ENCODE data around the gene POC1B. TPM values are rescaled to one million over a fixed set of nuclear protein-coding genes. Genes with fewer than 3 reads are reported as not detected.

The POC1B gene
- total RNA-seq, 1 experiment from 2014 or later: 17.8 TPM

DNA sequence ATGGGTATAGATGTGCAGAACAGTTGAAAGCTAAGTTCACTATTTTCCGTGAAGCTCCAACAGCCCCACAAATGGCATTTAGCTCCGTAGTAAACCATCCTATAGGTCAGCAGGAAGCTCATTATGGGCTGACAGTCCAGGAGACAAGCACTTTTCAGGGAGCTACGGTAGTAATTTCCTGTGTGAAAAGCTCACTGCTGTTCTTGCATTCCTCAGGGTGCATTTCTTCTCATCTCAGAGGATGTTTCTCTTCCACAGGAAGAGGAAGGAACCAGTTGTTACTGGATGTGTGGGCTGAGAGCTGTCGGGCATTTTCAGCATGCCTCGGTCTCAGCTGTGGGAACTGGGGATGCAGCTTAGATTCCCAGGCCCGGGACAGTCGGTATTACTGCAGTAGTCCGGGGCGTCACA lies 74.0 kb downstream of the POC1B start:
- H3K4me1 Mint-ChIP-seq: peaks cover 71% of the 10 kb centered on the region
- ATAC-seq (peak; percentile 89), DNase-seq (ENCODE audit: low spot score) (peak; percentile 70)
- TF ChIP-seq, protein P1, sequence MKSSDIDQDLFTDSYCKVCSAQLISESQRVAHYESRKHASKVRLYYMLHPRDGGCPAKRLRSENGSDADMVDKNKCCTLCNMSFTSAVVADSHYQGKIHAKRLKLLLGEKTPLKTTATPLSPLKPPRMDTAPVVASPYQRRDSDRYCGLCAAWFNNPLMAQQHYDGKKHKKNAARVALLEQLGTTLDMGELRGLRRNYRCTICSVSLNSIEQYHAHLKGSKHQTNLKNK (CRISPR knock-in tag; IDR thresholded peaks at IDR 0.05): no peak
- TF ChIP-seq RORB (CRISPR knock-in tag; IDR thresholded peaks at IDR 0.05): no peak
- no peak for TF ChIP-seq ZNF671 (CRISPR knock-in tag; IDR thresholded peaks at IDR 0.05)
- TF ChIP-seq, protein P2, sequence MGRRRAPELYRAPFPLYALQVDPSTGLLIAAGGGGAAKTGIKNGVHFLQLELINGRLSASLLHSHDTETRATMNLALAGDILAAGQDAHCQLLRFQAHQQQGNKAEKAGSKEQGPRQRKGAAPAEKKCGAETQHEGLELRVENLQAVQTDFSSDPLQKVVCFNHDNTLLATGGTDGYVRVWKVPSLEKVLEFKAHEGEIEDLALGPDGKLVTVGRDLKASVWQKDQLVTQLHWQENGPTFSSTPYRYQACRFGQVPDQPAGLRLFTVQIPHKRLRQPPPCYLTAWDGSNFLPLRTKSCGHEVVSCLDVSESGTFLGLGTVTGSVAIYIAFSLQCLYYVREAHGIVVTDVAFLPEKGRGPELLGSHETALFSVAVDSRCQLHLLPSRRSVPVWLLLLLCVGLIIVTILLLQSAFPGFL (CRISPR knock-in tag; IDR thresholded peaks at IDR 0.05; ENCODE audit: borderline replicate concordance): no peak
- TF ChIP-seq SMAD3 (CRISPR knock-in tag; IDR thresholded peaks at IDR 0.05; ENCODE audit: borderline replicate concordance): no peak
- 0 out of 2 replicates have a peak, but pooled peaks have one; percentile 38 for TF ChIP-seq TEAD4 (CRISPR knock-in tag; IDR thresholded peaks at IDR 0.05)
- TF ChIP-seq, protein P3, sequence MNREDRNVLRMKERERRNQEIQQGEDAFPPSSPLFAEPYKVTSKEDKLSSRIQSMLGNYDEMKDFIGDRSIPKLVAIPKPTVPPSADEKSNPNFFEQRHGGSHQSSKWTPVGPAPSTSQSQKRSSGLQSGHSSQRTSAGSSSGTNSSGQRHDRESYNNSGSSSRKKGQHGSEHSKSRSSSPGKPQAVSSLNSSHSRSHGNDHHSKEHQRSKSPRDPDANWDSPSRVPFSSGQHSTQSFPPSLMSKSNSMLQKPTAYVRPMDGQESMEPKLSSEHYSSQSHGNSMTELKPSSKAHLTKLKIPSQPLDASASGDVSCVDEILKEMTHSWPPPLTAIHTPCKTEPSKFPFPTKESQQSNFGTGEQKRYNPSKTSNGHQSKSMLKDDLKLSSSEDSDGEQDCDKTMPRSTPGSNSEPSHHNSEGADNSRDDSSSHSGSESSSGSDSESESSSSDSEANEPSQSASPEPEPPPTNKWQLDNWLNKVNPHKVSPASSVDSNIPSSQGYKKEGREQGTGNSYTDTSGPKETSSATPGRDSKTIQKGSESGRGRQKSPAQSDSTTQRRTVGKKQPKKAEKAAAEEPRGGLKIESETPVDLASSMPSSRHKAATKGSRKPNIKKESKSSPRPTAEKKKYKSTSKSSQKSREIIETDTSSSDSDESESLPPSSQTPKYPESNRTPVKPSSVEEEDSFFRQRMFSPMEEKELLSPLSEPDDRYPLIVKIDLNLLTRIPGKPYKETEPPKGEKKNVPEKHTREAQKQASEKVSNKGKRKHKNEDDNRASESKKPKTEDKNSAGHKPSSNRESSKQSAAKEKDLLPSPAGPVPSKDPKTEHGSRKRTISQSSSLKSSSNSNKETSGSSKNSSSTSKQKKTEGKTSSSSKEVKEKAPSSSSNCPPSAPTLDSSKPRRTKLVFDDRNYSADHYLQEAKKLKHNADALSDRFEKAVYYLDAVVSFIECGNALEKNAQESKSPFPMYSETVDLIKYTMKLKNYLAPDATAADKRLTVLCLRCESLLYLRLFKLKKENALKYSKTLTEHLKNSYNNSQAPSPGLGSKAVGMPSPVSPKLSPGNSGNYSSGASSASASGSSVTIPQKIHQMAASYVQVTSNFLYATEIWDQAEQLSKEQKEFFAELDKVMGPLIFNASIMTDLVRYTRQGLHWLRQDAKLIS (CRISPR knock-in tag; IDR thresholded peaks at IDR 0.05; ENCODE audit: borderline replicate concordance): peak; percentile 91; the same call in 1 of the 2 replicates
- TF ChIP-seq FOXJ3 (CRISPR knock-in tag; IDR thresholded peaks at IDR 0.05; ENCODE audit: borderline replicate concordance): no peak
- no peak for TF ChIP-seq NR1H2 (CRISPR knock-in tag; IDR thresholded peaks at IDR 0.05)
- TF ChIP-seq, protein P4, sequence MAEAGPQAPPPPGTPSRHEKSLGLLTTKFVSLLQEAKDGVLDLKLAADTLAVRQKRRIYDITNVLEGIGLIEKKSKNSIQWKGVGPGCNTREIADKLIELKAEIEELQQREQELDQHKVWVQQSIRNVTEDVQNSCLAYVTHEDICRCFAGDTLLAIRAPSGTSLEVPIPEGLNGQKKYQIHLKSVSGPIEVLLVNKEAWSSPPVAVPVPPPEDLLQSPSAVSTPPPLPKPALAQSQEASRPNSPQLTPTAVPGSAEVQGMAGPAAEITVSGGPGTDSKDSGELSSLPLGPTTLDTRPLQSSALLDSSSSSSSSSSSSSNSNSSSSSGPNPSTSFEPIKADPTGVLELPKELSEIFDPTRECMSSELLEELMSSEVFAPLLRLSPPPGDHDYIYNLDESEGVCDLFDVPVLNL (CRISPR knock-in tag; IDR thresholded peaks at IDR 0.05; ENCODE audit: borderline replicate concordance, low read depth): no peak
- no peak for TF ChIP-seq CREM (CRISPR knock-in tag; IDR thresholded peaks at IDR 0.05)
- peak; percentile 62 for TF ChIP-seq ZNF423 (CRISPR knock-in tag; IDR thresholded peaks at IDR 0.05)
- no peak for TF ChIP-seq CBFB (CRISPR knock-in tag; IDR thresholded peaks at IDR 0.05; ENCODE audit: low read depth)
- TF ChIP-seq NR2C2 (CRISPR knock-in tag; IDR thresholded peaks at IDR 0.05): no peak
- no peak for TF ChIP-seq ZNF396 (CRISPR knock-in tag; IDR thresholded peaks at IDR 0.05; ENCODE audit: borderline replicate concordance)
- TF ChIP-seq, protein P5, sequence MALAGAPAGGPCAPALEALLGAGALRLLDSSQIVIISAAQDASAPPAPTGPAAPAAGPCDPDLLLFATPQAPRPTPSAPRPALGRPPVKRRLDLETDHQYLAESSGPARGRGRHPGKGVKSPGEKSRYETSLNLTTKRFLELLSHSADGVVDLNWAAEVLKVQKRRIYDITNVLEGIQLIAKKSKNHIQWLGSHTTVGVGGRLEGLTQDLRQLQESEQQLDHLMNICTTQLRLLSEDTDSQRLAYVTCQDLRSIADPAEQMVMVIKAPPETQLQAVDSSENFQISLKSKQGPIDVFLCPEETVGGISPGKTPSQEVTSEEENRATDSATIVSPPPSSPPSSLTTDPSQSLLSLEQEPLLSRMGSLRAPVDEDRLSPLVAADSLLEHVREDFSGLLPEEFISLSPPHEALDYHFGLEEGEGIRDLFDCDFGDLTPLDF (CRISPR knock-in tag; IDR thresholded peaks at IDR 0.05): no peak
- no peak for TF ChIP-seq ATF1 (CRISPR knock-in tag; IDR thresholded peaks at IDR 0.05)
- no peak for TF ChIP-seq PRRX2 (CRISPR knock-in tag; IDR thresholded peaks at IDR 0.05)
- TF ChIP-seq, protein P6, sequence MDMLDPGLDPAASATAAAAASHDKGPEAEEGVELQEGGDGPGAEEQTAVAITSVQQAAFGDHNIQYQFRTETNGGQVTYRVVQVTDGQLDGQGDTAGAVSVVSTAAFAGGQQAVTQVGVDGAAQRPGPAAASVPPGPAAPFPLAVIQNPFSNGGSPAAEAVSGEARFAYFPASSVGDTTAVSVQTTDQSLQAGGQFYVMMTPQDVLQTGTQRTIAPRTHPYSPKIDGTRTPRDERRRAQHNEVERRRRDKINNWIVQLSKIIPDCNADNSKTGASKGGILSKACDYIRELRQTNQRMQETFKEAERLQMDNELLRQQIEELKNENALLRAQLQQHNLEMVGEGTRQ (CRISPR knock-in tag; IDR thresholded peaks at IDR 0.05): no peak
- TF ChIP-seq, protein P7, sequence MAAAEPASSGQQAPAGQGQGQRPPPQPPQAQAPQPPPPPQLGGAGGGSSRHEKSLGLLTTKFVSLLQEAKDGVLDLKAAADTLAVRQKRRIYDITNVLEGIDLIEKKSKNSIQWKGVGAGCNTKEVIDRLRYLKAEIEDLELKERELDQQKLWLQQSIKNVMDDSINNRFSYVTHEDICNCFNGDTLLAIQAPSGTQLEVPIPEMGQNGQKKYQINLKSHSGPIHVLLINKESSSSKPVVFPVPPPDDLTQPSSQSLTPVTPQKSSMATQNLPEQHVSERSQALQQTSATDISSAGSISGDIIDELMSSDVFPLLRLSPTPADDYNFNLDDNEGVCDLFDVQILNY (CRISPR knock-in tag; IDR thresholded peaks at IDR 0.05): no peak
- no peak for TF ChIP-seq ESRRA (CRISPR knock-in tag; IDR thresholded peaks at IDR 0.05; ENCODE audit: borderline replicate concordance)
- TF ChIP-seq CREB1 (CRISPR knock-in tag; IDR thresholded peaks at IDR 0.05): no peak
- TF ChIP-seq, protein P8, sequence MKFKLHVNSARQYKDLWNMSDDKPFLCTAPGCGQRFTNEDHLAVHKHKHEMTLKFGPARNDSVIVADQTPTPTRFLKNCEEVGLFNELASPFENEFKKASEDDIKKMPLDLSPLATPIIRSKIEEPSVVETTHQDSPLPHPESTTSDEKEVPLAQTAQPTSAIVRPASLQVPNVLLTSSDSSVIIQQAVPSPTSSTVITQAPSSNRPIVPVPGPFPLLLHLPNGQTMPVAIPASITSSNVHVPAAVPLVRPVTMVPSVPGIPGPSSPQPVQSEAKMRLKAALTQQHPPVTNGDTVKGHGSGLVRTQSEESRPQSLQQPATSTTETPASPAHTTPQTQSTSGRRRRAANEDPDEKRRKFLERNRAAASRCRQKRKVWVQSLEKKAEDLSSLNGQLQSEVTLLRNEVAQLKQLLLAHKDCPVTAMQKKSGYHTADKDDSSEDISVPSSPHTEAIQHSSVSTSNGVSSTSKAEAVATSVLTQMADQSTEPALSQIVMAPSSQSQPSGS (CRISPR knock-in tag; IDR thresholded peaks at IDR 0.05; ENCODE audit: borderline replicate concordance, low read depth): no peak
- TF ChIP-seq JAZF1 (CRISPR knock-in tag; IDR thresholded peaks at IDR 0.05): no peak
- TF ChIP-seq NFE2L1 (CRISPR knock-in tag; IDR thresholded peaks at IDR 0.05): no peak
- TF ChIP-seq, protein P9, sequence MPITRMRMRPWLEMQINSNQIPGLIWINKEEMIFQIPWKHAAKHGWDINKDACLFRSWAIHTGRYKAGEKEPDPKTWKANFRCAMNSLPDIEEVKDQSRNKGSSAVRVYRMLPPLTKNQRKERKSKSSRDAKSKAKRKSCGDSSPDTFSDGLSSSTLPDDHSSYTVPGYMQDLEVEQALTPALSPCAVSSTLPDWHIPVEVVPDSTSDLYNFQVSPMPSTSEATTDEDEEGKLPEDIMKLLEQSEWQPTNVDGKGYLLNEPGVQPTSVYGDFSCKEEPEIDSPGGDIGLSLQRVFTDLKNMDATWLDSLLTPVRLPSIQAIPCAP (CRISPR knock-in tag; IDR thresholded peaks at IDR 0.05): no peak

More for the DNA sequence above, 74.0 kb downstream of the POC1B start:
- peak overlapping the region; percentile 96 for H3K27ac Mint-ChIP-seq
- ChIA-PET POLR2A (interaction anchor here (0.8 to 3.2 kb wide), 6 partner anchors 65 to 119 kb away, joined by 3 to 83 read pairs (median 4); partner anchors contain the start of genes DUSP6 and GALNT4), CTCF (interaction anchor here (0.5 to 2.6 kb wide), 8 partner anchors 12 to 434 kb away, joined by 3 to 20 read pairs (median 6); partner anchors contain the start of gene DUSP6)
- H3K27me3 Mint-ChIP-seq (ENCODE audit: low read depth): no peaks in the 10 kb centered on the region
- no peaks in the 10 kb centered on the region for H3K36me3 Mint-ChIP-seq
- no peaks in the 10 kb centered on the region for H3K9me3 Mint-ChIP-seq
- H3K4me3 Mint-ChIP-seq: peak overlapping the region; percentile 51

All from WTC11 (cell line).